Suppressor macrophage treated with lipopolysaccharide for 4 hours (primary cell): ENCODE measurements around the gene NT5DC4.
A peak's percentile ranks its signal among the peaks of the same experiment; 100 is the strongest.

Experiments used
- DNase-seq: peaks from one replicate; pipeline ENCODE4 v3.0.0-alpha.2; 2020

NT5DC4 gene

DNA sequence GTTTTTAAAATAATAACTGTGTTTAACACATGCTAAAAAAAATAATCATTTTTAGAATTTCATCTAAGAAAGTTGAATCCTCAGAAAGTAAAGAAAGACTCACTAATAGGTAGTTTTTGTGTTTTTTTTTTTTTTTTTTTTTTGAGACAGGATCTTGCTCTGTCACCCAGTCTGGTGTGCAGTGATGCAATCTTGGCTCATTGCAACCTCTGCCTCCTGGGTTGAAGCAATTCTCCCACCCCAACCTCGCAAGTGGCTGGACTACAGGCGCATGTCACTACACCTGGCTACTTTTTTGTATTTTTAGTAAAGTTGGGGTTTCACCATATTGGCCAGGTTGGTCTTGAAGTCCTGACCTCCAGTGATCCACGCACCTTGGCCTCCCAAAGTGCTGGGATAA lies 36.4 kb downstream of the NT5DC4 start:
- no peak for DNase-seq

DNA sequence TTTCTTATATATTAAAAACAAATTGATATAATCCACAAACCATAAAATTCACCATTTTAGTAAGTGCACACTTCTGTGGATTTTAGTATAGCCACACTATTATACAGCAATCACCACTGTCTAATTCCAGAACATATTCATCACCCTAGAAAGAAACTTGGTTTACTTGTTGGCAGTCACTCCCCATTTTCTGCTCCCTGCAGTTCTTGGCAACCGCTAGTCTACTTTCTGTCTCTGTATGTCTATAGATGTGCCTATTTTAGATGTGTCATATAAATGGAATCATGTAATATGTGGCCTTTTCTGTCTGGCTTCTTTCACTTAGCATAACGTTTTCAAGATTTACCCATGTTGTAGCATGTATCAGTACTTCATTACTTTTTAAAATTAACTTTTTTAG lies 37.9 kb downstream of the NT5DC4 start:
- no peak for DNase-seq

DNA sequence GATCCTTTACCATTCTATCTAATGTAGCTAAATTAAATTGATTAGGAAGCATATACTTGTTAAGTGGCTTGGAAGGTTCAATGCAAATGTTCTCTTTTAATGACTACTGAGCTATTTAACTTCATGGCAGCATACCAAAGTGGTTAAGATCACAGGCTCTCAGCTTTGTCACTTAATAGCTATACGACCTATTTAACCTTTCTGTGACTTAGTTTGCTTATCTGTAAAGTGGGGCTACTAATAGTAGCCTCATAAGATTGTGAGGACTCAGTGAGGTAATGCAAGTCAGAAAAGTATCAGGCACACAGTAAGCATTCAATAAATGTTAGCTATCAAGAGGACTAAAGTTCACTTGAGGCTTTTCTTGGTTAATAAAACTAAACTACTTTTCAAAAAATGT lies 39.3 kb downstream of the NT5DC4 start:
- no peak for DNase-seq

DNA sequence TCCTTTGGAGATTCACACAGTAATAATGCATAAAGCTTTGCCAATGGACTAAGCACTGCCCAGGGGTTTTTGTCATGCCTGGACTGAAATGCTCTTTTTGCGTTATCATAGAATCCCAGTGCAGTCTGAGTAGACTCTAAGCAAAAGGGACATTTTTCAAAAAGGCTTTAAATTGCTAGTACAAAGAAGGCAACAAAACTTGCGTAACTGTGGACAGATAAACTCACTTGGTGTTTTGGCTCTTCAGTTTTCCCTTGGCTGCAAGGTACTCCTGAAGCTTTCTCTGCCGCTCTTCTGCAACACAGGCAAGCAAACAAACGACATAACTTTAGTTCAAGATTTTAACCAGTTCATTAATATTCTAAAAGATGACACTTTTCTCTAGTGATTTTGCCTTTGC lies 41.5 kb downstream of the NT5DC4 start:
- no peak for DNase-seq

DNA sequence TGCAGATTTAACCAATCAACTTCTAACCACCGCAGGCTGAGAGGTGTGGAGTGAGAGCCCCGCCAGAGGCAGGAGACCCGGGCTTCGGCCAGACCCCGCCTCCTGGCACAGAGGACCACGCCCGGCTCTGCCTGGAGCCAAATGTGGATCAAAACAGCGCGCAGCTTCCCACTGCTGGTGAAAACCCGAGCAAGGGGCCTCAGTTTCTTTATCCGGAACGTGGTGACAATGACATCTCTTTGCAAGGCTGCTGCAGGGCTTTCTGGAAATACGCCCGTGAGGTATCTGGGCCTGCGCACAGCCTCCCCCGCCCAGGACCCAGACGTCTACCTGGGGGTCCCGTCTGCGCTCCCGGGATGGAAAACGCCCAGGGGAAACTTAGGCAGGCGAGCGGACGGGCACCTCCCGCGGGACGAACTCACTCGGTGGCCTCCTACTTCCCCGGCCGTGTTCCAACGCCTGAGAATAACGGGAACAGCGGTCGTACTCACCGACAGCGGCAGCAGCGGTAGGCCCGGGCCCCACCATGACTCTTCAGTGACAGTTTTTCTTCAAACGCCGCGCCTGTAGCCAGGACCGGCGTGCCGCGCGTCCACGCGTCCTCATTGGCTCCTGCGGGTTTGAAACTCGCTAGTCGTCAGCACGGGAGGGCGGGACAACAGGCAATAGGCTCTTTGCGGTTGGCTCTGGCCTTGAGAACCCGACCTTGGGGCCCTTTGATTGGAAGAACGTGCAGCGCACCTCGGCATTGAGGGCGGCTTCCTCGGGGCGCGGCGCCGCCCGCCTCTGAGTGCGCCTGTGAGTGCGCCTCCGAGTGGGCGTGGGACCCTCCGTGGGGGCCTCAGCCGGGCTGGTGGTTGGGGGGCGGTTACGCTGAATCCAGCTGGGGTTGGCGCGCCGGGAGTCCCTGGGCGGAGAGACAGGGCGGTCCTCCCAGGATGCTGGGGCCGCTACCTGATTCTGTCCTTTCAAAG lies 43.5 kb downstream of the NT5DC4 start, which contains the start of gene CKAP2L:
Gene CKAP2L, minus strand, starts transcription at position 539 of the 974 bp plus-strand sequence. Its CDS starts 11 bp downstream, at position 528.
- DNase-seq, result peak; percentile 98

DNA sequence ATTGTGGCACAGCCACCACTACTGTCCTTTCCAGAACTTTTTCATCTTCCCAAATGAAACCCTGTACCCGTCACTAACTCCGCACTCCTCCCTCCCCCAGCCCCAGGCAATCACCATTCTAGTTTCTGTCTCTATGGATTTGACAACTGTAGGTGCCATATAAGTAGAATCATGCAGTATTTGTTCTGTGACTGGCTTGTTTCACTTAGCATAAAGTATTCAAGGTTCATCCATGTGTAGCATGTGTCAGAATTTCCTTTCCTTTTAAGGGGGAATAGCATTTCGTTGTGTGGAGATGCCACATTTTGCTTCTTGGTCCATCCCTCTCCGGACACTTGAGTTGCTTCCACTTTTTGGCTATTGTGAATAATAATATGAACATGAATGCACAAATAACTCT lies 44.4 kb downstream of the NT5DC4 start:
- DNase-seq, result no peak

DNA sequence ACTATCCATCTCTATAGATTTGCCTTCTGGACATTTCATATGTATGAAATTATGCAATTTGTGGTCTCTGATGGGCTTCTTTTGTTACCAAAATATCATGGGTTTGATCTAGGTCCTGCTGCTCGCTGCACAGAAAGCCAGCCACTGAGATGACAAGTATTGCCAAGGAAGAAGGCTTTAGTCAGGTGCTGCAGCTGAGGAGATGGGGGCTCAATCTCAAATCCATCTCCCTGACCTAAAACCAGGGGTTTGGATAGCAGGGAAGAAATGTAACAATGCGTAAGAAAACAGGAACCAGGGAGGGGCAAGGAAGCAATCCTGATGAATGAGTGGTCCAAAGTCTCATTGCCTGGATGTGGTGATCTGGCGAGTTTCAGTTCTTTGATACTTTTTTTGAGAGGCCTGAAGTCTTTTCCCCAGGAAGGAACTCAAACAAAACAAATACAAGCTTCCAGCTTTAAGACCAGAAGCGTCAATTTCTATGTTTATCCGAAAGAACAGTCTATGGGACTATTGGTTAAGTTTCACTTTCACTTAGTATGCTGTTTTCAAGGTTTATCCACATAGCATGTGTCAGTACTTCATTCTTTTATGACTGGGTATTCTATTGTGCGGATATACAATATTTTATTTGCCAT lies 47.0 kb downstream of the NT5DC4 start:
- DNase-seq, result peak; percentile 42

DNA sequence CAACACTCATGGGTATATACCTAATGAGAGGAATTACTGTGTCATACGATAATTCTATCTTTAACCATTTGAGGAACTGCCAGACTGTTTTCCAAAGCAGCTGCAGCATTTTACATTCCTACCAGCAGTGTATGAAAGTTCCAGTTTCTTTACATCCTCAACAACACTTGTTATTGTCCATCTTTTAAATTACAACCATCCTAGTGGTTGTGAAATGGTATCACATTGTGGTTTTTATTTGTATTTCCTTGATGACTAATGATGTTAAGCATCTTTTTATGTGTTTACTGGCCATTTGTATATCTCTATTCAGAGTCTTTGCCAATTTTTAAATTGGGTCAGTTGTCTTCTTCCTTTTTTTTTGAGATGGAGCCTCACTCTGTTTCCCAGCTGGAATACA lies 47.6 kb downstream of the NT5DC4 start:
- DNase-seq, result no peak

DNA sequence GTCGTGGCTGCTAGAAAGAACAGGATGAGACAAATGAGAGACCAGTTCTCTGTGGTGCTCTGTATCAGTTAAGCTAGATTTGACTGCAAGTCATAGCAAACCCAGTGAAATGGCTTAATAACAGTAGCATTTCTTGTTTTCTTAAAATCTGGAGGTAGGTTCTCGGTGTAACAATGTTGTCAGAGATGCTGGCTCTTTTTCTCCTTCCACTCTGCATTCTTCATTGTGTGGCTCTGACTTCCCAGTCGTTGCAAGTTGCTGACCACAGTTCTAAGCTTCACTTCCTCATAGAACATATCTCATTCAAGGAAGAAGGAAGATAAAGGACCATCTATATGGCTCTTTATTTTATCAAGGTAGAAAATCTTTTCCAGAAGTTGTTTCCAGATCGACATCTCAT lies 51.5 kb downstream of the NT5DC4 start:
- peak; percentile 59 for DNase-seq

DNA sequence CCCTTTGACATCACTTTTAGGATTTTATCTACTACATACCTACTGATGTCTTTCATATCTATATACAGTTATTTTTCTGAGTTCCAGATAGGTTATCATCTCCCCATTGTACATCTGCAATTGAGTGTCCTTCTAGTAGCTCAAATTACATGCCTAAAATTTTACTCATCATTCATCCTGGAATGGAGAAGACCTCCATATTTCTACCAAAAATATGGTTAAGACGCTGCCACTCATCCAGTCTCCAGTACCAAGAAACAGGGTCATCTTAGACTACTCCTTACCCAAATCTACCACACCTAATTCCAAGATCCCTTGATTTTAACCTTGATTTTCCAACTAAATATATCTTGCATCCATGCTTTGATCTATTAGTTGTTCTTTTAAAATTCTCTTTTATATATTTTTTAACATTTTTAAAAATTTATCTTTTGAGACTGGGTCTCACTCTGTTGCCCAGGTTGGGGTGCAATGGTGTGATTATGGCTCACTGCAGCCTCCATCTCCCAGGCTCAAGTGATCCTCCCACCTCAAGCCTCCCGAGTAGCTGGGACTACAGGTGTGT lies 52.2 kb downstream of the NT5DC4 start:
- DNase-seq, result no peak

DNA sequence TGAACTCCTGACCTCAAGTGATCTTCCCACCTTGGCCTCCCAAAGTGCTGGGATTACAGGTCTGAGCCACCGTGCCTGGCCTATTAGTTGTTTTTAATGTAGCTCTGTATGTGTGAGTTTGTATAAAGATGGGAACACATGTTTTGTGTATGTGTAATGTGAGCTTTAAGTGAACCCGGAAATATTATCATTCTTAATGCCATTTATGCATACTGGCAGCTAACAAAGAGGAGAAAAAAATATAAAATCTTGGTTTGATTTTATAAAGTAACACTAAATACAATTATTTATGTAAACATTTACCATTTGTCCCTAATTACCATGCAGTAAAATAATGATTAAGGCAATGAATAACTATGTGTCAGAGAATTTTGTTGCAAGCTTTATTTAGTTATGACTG lies 52.7 kb downstream of the NT5DC4 start:
- no peak for DNase-seq

DNA sequence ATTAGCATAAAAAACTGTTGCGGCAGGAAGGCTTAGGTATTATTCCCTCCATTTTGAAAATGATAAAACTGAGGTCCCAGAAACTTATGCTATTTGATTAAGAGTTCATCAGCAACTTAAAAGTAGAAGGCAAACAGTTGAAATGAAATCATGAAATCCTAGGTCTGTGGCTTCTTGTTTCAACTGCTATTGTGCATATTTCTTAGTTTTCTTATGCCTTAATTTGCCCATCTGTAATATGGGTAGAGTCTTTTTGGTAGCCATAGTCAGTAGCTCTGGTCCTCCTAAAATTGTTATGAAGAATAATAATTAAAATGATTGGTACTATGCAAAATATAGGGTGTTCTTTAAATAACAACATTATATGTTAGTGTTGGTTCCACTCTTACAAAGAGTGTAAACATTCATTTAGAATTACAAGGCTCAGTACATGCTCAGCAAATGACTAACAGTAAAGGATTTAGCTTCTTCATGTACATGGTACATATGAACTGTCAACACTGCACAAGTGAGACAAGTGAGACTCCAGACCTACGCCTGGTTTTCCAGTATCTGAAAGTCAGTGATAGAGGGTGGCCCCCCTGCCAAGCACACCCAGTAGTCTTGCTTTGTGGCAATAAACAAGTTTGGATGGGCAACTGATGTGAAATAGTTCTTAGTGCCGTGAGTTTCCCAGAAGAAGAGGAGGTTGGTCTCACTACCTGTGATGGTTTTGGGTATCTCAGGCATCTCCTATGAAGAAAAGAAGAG lies 53.9 kb downstream of the NT5DC4 start:
- no peak for DNase-seq

DNA sequence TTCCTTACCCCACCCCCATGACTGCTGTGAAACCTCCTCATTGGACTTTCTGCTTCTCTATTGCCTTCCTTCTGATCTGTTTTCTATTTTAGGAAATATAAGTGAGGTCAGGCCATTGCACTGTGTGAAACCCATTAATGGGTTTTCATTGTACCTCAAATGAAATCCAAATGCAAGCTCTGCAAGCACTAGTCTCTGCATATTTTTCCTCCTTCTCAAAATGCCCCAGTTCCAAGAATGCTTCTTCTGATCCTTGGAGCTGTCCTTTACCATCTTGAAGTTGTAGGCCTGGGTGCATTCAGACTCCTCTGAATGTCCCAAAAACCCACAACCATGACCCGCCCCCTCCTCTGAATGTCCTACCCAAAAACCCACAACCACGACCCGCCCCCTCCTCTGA lies 55.3 kb downstream of the NT5DC4 start:
- no peak for DNase-seq

DNA sequence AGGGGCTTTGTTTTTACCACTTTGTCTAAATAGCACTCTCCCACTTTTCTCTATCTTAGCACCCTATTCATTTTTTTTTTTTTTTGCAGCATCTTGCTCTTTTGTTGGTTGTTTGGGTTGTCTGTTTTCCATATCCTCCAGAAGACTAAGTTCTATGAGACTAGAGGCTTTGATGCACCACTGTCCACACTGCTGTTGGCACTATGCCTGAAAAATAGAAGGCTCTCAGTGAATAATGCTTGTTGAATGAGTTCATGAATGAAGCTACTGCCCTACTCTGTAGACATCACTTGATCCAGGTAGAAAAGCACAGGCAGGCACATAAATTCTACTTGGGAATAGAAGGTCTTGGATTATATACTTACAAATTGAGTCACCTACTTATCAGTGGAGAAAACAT lies 56.2 kb downstream of the NT5DC4 start:
- DNase-seq, result no peak

DNA sequence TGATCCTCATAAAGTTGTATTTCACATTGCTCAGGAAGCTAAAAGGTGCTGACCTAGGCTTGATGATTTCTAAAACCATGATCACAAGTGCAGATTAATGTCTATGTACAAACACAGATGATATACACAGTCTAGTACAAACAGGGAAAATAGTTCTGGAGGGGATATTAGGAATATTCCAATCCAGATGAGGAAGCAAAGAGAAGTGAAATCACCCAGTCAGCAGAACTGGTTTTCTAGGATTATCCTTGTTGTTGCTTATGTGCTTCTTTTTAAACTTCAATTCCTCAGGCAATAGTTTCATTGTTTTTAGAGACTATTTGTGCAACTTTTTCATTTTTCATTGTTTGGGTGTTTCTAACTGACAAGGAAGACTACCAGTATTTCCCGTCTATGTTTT lies 58.8 kb downstream of the NT5DC4 start:
- no peak for DNase-seq

DNA sequence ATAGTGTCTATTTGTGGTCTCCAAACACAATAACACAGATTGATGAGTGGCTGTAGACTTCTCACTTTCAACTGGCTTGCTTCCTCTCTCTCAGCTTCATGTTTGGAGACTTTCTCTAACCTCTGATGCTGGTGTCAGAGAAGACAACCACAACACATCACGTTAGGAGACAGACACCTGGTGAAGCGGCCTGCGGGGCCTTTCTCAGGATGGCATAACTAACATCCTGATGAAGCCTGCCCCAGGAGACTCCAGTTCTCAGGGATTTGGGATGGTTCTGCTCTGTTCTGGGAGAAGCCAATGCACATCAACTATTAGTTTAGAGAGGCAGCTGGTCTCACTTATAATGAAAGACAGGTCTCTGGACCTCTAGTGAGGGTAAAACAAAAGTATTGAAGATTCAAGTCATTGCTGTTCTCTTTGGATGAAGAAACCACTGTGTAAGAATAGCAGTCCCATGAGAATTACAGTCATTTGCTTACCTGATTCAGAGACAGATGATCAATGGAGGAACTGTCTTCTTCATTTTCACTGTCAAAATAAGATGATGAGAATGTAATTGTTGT lies 61.5 kb downstream of the NT5DC4 start:
- DNase-seq, result no peak

DNA sequence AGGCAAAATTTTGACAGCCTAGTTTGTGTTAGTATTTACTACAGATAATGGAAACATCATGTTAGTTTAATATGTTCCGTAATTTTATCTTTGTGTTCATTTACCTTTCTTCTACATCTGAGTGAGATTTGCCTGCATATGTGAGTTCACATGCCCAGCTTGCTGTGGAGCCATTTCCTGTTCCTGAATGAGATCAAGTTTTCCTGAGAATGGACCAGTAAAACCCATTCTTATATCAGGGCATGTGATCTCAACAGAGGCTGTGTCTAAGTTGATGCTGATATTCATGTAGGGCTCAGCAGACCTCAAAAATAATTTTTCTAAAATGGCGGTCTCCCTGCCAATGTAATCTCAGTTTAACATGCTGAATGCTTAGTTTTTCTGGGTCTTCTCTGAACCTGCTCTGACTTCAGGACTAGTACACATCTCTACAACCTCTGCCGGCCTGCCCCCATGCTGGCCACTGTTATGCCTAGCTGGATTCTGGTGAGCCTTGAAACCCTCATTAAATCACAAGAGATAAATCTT lies 62.4 kb downstream of the NT5DC4 start:
- DNase-seq, result no peak

DNA sequence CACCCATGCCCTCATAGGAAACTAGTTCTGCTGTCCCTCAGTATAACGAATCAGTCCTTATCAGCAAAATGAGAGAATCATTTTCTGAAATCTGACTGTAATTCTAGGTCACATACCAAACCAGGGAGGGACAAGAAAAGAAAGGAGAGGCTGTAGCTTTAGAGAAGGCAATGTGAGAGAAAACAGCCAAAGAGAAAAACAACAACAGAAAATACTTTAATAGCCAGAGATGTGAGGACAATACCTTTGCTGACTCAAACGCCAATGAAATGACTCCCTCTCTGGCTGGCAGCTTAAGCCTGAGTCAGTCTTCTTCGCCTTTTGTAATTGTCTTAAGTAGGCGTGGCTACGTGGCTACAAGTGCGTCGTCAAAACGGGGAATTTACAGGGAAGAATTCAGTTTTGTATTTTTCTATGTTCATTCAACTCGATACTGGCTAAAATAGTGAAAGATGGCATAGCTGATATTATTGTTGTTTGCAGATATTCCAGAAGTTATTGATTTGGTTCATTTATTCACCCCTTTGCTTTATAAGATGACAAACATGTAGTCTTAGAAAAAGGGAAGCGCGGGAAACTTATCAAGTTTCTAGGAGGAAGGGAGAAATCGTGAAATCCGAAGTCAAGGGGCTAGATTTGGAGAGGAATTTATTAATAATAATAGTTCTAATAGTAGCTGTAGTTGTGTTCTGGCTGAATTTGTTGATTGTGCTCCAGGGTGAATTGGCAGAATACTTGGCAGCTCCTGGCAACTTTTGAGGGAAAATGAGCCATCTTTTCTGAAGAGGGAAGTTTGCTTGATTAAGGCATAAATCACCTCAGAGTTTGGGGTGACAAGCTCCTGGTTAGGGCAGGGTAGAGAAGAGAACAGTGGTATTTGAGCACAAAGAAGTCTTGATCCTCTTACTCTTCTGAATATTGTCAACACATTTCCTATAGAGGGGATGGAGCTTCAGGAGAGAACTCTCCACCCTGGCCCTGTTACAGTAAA lies 63.7 kb downstream of the NT5DC4 start, which contains the start of gene IL1A:
Gene IL1A, minus strand, starts transcription at position 295 of the 991 bp plus-strand sequence. CDS start 723 bp downstream, outside the sequence.
- peak; percentile 90 for DNase-seq

DNA sequence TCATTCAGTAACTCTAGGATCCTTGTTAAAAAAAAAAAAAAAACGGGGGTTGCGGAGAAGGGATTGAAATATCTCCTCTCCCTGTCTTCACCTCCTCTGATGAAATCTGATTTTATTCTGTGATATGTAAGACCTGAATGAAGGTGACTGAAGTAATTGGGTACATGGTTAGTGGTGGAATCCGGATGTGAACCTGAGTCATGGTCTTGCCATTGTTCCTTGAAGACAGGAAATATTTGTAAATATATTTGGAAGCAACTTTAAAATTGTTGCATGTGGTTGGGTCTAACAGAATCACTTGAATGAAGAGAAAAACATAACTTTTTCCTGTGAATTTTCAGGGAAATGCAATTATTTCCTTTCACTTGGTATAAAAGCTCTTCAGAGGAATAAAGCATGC lies 66.5 kb downstream of the NT5DC4 start:
- no peak for DNase-seq

DNA sequence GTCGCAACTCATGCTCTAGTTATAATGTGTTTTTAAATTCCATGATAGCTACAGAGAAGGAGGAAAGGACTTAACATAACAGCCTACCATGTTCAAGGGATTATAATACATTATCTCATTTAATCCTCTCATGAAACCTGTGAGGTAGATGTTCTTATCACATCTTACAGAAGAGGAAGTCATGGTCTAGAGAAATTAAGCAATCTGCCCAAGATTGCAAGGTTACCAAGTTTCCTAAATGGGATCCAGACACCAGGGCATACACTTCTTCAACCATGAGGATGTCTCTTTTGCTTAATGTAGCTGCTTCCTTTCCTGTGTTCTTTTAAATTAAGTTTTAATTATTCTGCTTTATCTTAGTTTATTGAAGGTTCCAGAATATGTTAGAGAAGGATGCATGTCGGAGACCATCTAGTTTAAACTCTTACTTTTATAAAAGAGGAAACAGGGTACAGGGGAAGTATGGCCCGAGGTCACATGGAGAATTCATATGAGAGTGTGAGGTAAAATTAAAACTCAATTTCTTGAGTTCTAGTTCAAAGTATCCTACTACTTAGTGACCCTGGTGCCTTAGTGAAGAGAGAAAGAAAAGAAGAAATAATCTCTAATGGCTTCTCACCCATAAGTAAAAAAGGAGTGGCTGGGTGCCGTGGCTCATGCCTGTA lies 67.0 kb downstream of the NT5DC4 start:
- peak; percentile 39 for DNase-seq
